K562 (cell line): ENCODE results near the gene TFAM. TPM values are rescaled to one million over a fixed set of nuclear protein-coding genes. Genes with fewer than 3 reads are reported as not detected.

Experiments used
- ATF7 ChIP-seq: fragments of 450-650 bp; IDR thresholded peaks from 2 replicates; pipeline ENCODE4 v1.7.1; 2014; ENCODE audit warnings: mild to moderate bottlenecking, moderate library complexity
- CAMTA2 ChIP-seq: fragments of 250-450 bp; sonication (Bioruptor Pico); conservative IDR thresholded peaks from 2 replicates; pipeline ENCODE4 v1.5.1; 2022
- CREB1 ChIP-seq, 2 experiments: sonication (generic) in 1 of 2; formaldehyde crosslinking in 1 of 2; IDR thresholded peaks; 2 replicates each; pipeline versions ENCODE4 v1.6.1 to v1.8.0; 2012 to 2022; ENCODE audit warnings: inconsistent platforms in 1 of 2, mild to moderate bottlenecking in 1 of 2, missing genetic modification reagents in 1 of 2, moderate library complexity in 1 of 2
- ILK ChIP-seq: fragments of 450-650 bp; IDR thresholded peaks from 2 replicates; pipeline ENCODE4 v1.6.1; 2016; ENCODE audit warnings: missing genetic modification characterization, low read depth, mild to moderate bottlenecking, missing compliant biosample characterization, moderate library complexity, borderline replicate concordance
- NEUROD1 ChIP-seq: fragments of 150-350 bp; IDR thresholded peaks from 2 replicates; pipeline ENCODE4 v1.6.1; 2014; ENCODE audit warnings: borderline replicate concordance, low read length, low read depth; ENCODE audit not compliant: partially characterized antibody
- NFIC ChIP-seq: fragments of 450-650 bp; IDR thresholded peaks from 2 replicates; pipeline ENCODE4 v1.6.1; 2017; ENCODE audit warnings: mild to moderate bottlenecking, inconsistent platforms
- NR2F6 ChIP-seq: fragments of 450-650 bp; formaldehyde crosslinking; IDR thresholded peaks from 2 replicates; pipeline ENCODE4 v1.4.0; 2020; ENCODE audit warnings: mild to moderate bottlenecking
- PREB ChIP-seq: sonication (generic); formaldehyde crosslinking; IDR thresholded peaks from 2 replicates; pipeline ENCODE4 v1.8.1; 2023; ENCODE audit warnings: mild to moderate bottlenecking, missing genetic modification reagents
- RAD21 ChIP-seq, 2 experiments: fragments of 250-450 bp in 1 of 2; fragments of 450-650 bp in 1 of 2; sonication (Bioruptor Pico) in 1 of 2; formaldehyde crosslinking in 1 of 2; IDR thresholded peaks in 1 of 2; conservative IDR thresholded peaks in 1 of 2; 2 replicates each; pipeline versions ENCODE4 v1.4.0 to v1.8.0; 2020 to 2022; ENCODE audit warnings: mild to moderate bottlenecking in 2 of 2, moderate library complexity in 1 of 2
- SMARCA4 ChIP-seq: fragments of 450-650 bp; IDR thresholded peaks from 2 replicates; pipeline ENCODE4 v1.6.1; 2016
- SRF ChIP-seq, 2 experiments: fragments of 250-450, 450-650 bp in 1 of 2; sonication (Bioruptor Pico) in 1 of 2; sonication (generic) in 1 of 2; formaldehyde crosslinking; IDR thresholded peaks; 2 replicates each; pipeline versions ENCODE4 v1.5.0 to v1.5.1; 2020 to 2022; ENCODE audit warnings: mild to moderate bottlenecking in 1 of 2, missing genetic modification reagents in 1 of 2
- U2AF1 ChIP-seq: fragments of 200-400 bp; formaldehyde crosslinking; optimal IDR thresholded peaks from 2 replicates; pipeline ENCODE3; 2017; ENCODE audit warnings: mild to moderate bottlenecking, low read depth, low read length, moderate library complexity
- ZNF134 ChIP-seq: fragments of 250-450 bp; sonication (Bioruptor Pico); conservative IDR thresholded peaks from 2 replicates; pipeline ENCODE4 v1.4.0; 2020
- polyA plus RNA-seq, 8 experiments: library from polyadenylated mRNA; depleted of rRNA in 4 of 8; stranded (reverse) in 5 of 8; unstranded in 3 of 8; fragments of >200 nt; fragmentation: Nextera tagmentation in 2 of 8; fragmentation: Illumina TruSeq in 1 of 8; extraction: Ambion mirVana in 2 of 8; extraction: Trizol in 1 of 8; gene quantifications; 2 replicates each; pipeline versions ENCODE4 v1.2.1 to v1.2.3, GENCODE V29; 2011 to 2014; ENCODE audit warnings: inconsistent platforms in 1 of 8, missing spikeins in 1 of 8
- total RNA-seq, 7 experiments: library from RNA; depleted of rRNA in 6 of 7; stranded (reverse); fragments of >200 nt in 6 of 7; fragmentation: Illumina TruSeq in 2 of 7; extraction: Trizol in 2 of 7; gene quantifications; 2 replicates each; pipeline versions ENCODE4 v1.2.1 to v1.2.3, GENCODE V29; 2011 to 2021; ENCODE audit warnings: low replicate concordance in 1 of 7
- TF ChIP-seq, protein P1 (sequence below): sonication (generic); formaldehyde crosslinking; IDR thresholded peaks from 2 replicates; pipeline ENCODE4 v1.8.1; 2023; ENCODE audit warnings: mild to moderate bottlenecking, missing genetic modification reagents
- TF ChIP-seq, protein P2 (sequence below): fragments of 250-450 bp; sonication (Bioruptor Pico); IDR thresholded peaks from 2 replicates; pipeline ENCODE4 v1.5.0; 2021; ENCODE audit warnings: mild to moderate bottlenecking, borderline replicate concordance
- TF ChIP-seq, protein P3 (sequence below), 2 experiments: fragments of 450-650 bp; IDR thresholded peaks; 2 replicates each; pipeline ENCODE4 v1.6.1; 2018; ENCODE audit warnings: mild to moderate bottlenecking in 2 of 2, low read depth in 1 of 2; ENCODE audit not compliant: partially characterized antibody in 2 of 2

Gene TFAM
- total and polyA plus RNA-seq, 9 of the 15 experiments (the other 6 are each of a cell fraction or from before 2014, with no cell fraction given): 74.3 to 227 (median 155) TPM

GRCh38 chr10:58384999-58385783 is at the start of gene TFAM (continued):
- TF ChIP-seq SRF (CRISPR knock-in tag; IDR thresholded peaks at IDR 0.05) (peak in 1 of 2 experiments; percentile 57; a peak in 1 of 4 replicates), U2AF1 (peak; percentile 42), NFIC (peak; percentile 40; the same call in 1 of the 2 replicates), ILK (tag) (no peak), ATF7 (peak; percentile 65), CAMTA2 (CRISPR knock-in tag) (0 out of 2 replicates have a peak, but pooled peaks have one; percentile 50), PREB (CRISPR knock-in tag) (peak; percentile 95; the same call in 1 of the 2 replicates), RAD21 (CRISPR knock-in tag; conservative IDR thresholded peaks at IDR 0.05 in 1 of 2, IDR thresholded peaks at IDR 0.05 in 1 of 2) (peak; percentile 86 to 91), CREB1 (IDR thresholded peaks at IDR 0.05) (no peak; the same call in 1 of the 2 replicates), CREB1 (CRISPR knock-in tag; IDR thresholded peaks at IDR 0.05) (peak; percentile 48; the same call in 1 of the 2 replicates), NR2F6 (CRISPR knock-in tag) (0 out of 2 replicates have a peak, but pooled peaks have one; percentile 26), SMARCA4 (peak; percentile 23; the same call in 1 of the 2 replicates), ZNF134 (CRISPR knock-in tag) (peak; percentile 41; the same call in 1 of the 2 replicates), NEUROD1 (peak; percentile 69)
- TF ChIP-seq, protein P1, sequence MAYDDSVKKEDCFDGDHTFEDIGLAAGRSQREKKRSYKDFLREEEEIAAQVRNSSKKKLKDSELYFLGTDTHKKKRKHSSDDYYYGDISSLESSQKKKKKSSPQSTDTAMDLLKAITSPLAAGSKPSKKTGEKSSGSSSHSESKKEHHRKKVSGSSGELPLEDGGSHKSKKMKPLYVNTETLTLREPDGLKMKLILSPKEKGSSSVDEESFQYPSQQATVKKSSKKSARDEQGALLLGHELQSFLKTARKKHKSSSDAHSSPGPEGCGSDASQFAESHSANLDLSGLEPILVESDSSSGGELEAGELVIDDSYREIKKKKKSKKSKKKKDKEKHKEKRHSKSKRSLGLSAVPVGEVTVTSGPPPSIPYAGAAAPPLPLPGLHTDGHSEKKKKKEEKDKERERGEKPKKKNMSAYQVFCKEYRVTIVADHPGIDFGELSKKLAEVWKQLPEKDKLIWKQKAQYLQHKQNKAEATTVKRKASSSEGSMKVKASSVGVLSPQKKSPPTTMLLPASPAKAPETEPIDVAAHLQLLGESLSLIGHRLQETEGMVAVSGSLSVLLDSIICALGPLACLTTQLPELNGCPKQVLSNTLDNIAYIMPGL (CRISPR knock-in tag): peak; percentile 79
- TF ChIP-seq, protein P2, sequence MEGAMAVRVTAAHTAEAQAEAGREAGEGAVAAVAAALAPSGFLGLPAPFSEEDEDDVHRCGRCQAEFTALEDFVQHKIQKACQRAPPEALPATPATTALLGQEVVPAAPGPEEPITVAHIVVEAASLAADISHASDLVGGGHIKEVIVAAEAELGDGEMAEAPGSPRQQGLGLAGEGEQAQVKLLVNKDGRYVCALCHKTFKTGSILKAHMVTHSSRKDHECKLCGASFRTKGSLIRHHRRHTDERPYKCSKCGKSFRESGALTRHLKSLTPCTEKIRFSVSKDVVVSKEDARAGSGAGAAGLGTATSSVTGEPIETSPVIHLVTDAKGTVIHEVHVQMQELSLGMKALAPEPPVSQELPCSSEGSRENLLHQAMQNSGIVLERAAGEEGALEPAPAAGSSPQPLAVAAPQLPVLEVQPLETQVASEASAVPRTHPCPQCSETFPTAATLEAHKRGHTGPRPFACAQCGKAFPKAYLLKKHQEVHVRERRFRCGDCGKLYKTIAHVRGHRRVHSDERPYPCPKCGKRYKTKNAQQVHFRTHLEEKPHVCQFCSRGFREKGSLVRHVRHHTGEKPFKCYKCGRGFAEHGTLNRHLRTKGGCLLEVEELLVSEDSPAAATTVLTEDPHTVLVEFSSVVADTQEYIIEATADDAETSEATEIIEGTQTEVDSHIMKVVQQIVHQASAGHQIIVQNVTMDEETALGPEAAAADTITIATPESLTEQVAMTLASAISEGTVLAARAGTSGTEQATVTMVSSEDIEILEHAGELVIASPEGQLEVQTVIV (CRISPR knock-in tag): no peak
- TF ChIP-seq, protein P3, sequence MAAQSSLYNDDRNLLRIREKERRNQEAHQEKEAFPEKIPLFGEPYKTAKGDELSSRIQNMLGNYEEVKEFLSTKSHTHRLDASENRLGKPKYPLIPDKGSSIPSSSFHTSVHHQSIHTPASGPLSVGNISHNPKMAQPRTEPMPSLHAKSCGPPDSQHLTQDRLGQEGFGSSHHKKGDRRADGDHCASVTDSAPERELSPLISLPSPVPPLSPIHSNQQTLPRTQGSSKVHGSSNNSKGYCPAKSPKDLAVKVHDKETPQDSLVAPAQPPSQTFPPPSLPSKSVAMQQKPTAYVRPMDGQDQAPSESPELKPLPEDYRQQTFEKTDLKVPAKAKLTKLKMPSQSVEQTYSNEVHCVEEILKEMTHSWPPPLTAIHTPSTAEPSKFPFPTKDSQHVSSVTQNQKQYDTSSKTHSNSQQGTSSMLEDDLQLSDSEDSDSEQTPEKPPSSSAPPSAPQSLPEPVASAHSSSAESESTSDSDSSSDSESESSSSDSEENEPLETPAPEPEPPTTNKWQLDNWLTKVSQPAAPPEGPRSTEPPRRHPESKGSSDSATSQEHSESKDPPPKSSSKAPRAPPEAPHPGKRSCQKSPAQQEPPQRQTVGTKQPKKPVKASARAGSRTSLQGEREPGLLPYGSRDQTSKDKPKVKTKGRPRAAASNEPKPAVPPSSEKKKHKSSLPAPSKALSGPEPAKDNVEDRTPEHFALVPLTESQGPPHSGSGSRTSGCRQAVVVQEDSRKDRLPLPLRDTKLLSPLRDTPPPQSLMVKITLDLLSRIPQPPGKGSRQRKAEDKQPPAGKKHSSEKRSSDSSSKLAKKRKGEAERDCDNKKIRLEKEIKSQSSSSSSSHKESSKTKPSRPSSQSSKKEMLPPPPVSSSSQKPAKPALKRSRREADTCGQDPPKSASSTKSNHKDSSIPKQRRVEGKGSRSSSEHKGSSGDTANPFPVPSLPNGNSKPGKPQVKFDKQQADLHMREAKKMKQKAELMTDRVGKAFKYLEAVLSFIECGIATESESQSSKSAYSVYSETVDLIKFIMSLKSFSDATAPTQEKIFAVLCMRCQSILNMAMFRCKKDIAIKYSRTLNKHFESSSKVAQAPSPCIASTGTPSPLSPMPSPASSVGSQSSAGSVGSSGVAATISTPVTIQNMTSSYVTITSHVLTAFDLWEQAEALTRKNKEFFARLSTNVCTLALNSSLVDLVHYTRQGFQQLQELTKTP (IDR thresholded peaks at IDR 0.05; ENCODE audit: low read depth in 1 of 2, partially characterized antibody in 2 of 2): peak in 1 of 2 experiments; percentile 73
